ENCODE measurements around the gene KCNJ12. TPM values are rescaled to one million over a fixed set of nuclear protein-coding genes. Genes with fewer than 3 reads are reported as not detected.
"Not testable (repeated sequence)": the region's sequence is repeated elsewhere in the genome, so short reads cannot be mapped to it uniquely, and the experiment has no call there.

The KCNJ12 gene
- total RNA-seq, 4 donors from 2014 or later = 18.2 to 35.7 (median 29.2) TPM

GRCh38 chr17:21454441-21454840 is 78.3 kb downstream of the KCNJ12 start:
- DNase-seq (no peak), ATAC-seq (no peak)
- Histone ChIP-seq H3K27me3 (no peaks in the 10 kb centered on the region), H3K36me3 (no peaks in the 10 kb centered on the region), H3K27ac (no peak overlapping the region), H3K4me3 (no peak overlapping the region), H3K4me1 (peaks cover 4 to 10% of the 10 kb centered on the region in 2 donors), H3K9me3 (no peaks in the 10 kb centered on the region)
- in situ Hi-C loops (cut with MboI; ENCODE audit: low sequenced_read_pairs in 4 of 4) = loop anchor here in 1 of 4 donors (10.0 kb wide), 1 partner anchor 140 kb away; no protein-coding TSS in a partner anchor
- intact Hi-C loops (cut with DNase I; ENCODE audit: low total_unique reads) = loop anchor here (10.0 kb wide), 1 partner anchor 330 kb away; the partner anchor contains the start of gene DHRS7B
- no peak for TF ChIP-seq POLR2A (IDR thresholded peaks at IDR 0.05)
- TF ChIP-seq CTCF (IDR thresholded peaks at IDR 0.05 in 4 of 5, conservative IDR thresholded peaks at IDR 0.05 in 1 of 5) = no peak

- ATAC-seq = no peak
- no peak for DNase-seq
- Histone ChIP-seq H3K27ac (no peak overlapping the region), H3K36me3 (no peaks in the 10 kb centered on the region), H3K9me3 (no peaks in the 10 kb centered on the region), H3K27me3 (no peaks in the 10 kb centered on the region), H3K4me1 (peaks cover 4 to 10% of the 10 kb centered on the region in 2 donors), H3K4me3 (no peak overlapping the region)
- TF ChIP-seq CTCF (IDR thresholded peaks at IDR 0.05 in 4 of 5, conservative IDR thresholded peaks at IDR 0.05 in 1 of 5) (no peak), POLR2A (IDR thresholded peaks at IDR 0.05) (no peak)
- intact Hi-C loops (cut with DNase I; ENCODE audit: low total_unique reads) = loop anchor here (10.0 kb wide), 1 partner anchor 331 kb away; the partner anchor contains the start of gene DHRS7B
- in situ Hi-C loops (cut with MboI; ENCODE audit: low sequenced_read_pairs in 4 of 4) = loop anchor here in 2 of 4 donors (5.0 to 10.0 kb wide), 2 partner anchors 57 to 141 kb away; no protein-coding TSS in a partner anchor
Observed at GRCh38 chr17:21455761-21456160, 79.6 kb downstream of the KCNJ12 start.

GRCh38 chr17:21456449-21456848 is 80.3 kb downstream of the KCNJ12 start:
- ATAC-seq, H3K27ac ChIP-seq, H3K9me3 ChIP-seq, H3K4me3 ChIP-seq, H3K36me3 ChIP-seq, H3K27me3 ChIP-seq, DNase-seq: not testable (repeated sequence)
- intact Hi-C loops (cut with DNase I; ENCODE audit: low total_unique reads) (loop anchor here (10.0 kb wide), 1 partner anchor 332 kb away; the partner anchor contains the start of gene DHRS7B), in situ Hi-C loops (cut with MboI; ENCODE audit: low sequenced_read_pairs in 4 of 4) (loop anchor here in 2 of 4 donors (5.0 to 10.0 kb wide), 2 partner anchors 56 to 142 kb away; no protein-coding TSS in a partner anchor)
- peaks cover 4 to 10% of the 10 kb centered on the region in 2 donors for H3K4me1 ChIP-seq

GRCh38 chr17:21457051-21458026 is 81.2 kb downstream of the KCNJ12 start:
- intact Hi-C loops (cut with DNase I; ENCODE audit: low total_unique reads) (loop anchor here (1.0 to 10.0 kb wide), 2 partner anchors 54 to 333 kb away; partner anchors contain the start of gene DHRS7B), in situ Hi-C loops (cut with MboI; ENCODE audit: low sequenced_read_pairs in 4 of 4) (loop anchor here in 2 of 4 donors (5.0 to 10.0 kb wide), 2 partner anchors 55 to 143 kb away; no protein-coding TSS in a partner anchor)
- Histone ChIP-seq H3K4me1 (peaks cover 4 to 10% of the 10 kb centered on the region in 2 donors), H3K36me3 (no peaks in the 10 kb centered on the region), H3K9me3 (no peaks in the 10 kb centered on the region), H3K27me3 (no peaks in the 10 kb centered on the region), H3K4me3 (no peak overlapping the region), H3K27ac (peak overlapping the region in 1 of 4 donors; percentile 35)
- no peak for TF ChIP-seq POLR2A (IDR thresholded peaks at IDR 0.05)
- TF ChIP-seq CTCF (IDR thresholded peaks at IDR 0.05 in 4 of 5, conservative IDR thresholded peaks at IDR 0.05 in 1 of 5) = peak; percentile 78 to 99 (median 93)
- peak; percentile 89 to 92 for ATAC-seq
- peak; percentile 76 to 89 for DNase-seq

Measured in gastrocnemius medialis (tissue), 4 donors.